Lung (tissue), 16 donors: Measurements from ENCODE around the gene CDADC1. TPM values are rescaled to one million over a fixed set of nuclear protein-coding genes. Genes with fewer than 3 reads are reported as not detected.

Experiments
- ATAC-seq: fragments of 200-7000 bp; cut with Tn5 transposase; one replicate; pipeline ENCODE4 v1.9.1; 2020; ENCODE audit warnings: moderate number of reproducible peaks; ENCODE audit not compliant: insufficient read depth, low FRiP score
- DNase-seq, 3 donors: peaks; one replicate each; pipeline ENCODE4 v3.0.0-alpha.2; 2013 to 2017
- H3K27ac ChIP-seq, 2 donors: one replicate each; pipeline ENCODE4 v1.5.1; 2013; ENCODE audit warnings: mild to moderate bottlenecking in 2 of 2, moderate library complexity in 2 of 2, control low read depth in 1 of 2, inconsistent platforms in 1 of 2, low read depth in 1 of 2, low read length in 1 of 2
- H3K27me3 ChIP-seq, 3 donors: one replicate each; pipeline ENCODE4 v1.5.1; 2013; ENCODE audit warnings: low read length in 2 of 3; ENCODE audit not compliant: control insufficient read depth in 3 of 3, insufficient read depth in 3 of 3
- H3K36me3 ChIP-seq, 4 donors: one replicate each; pipeline ENCODE4 v1.5.1; 2013; ENCODE audit warnings: low read length in 4 of 4, mild to moderate bottlenecking in 1 of 4, moderate library complexity in 1 of 4; ENCODE audit not compliant: control insufficient read depth in 4 of 4, insufficient read depth in 4 of 4
- H3K4me1 ChIP-seq, 5 donors: one replicate each; pipeline ENCODE4 v1.5.1; 2013; ENCODE audit warnings: low read length in 5 of 5, mild to moderate bottlenecking in 2 of 5, moderate library complexity in 1 of 5; ENCODE audit not compliant: control insufficient read depth in 5 of 5, insufficient read depth in 5 of 5
- H3K4me3 ChIP-seq: one replicate; pipeline ENCODE4 v1.5.1; 2013; ENCODE audit warnings: mild to moderate bottlenecking, control low read depth, moderate library complexity
- H3K9ac ChIP-seq, 2 donors: one replicate each; pipeline ENCODE4 v1.5.1; 2013; ENCODE audit warnings: low read length in 2 of 2, control low read depth in 1 of 2; ENCODE audit not compliant: insufficient read depth in 1 of 2
- H3K9me3 ChIP-seq, 4 donors: one replicate each; pipeline ENCODE4 v1.5.1; 2013; ENCODE audit warnings: low read length in 3 of 4, mild to moderate bottlenecking in 1 of 4, moderate library complexity in 1 of 4; ENCODE audit not compliant: control insufficient read depth in 4 of 4, insufficient read depth in 3 of 4
- CTCF ChIP-seq: IDR thresholded peaks from 2 replicates; pipeline ENCODE4 v1.5.1; 2012; ENCODE audit warnings: mild to moderate bottlenecking; ENCODE audit errors: control extremely low read depth, extremely low read depth
- WGBS, 2 donors: extraction: QIAGEN DNeasy Blood & Tissue Kit; methylation state at CpG; one replicate each; pipeline ENCODE4 v1.1.7; 2013; 5-methylcytosine and 5-hydroxymethylcytosine counted together
- long read RNA-seq, 5 donors: transcript quantifications; one replicate each; lab custom pipeline, GENCODE V29; 2026
- polyA plus RNA-seq, 2 donors: library from polyadenylated mRNA; stranded (reverse); fragments of 200-250 nt; gene quantifications; one replicate each; pipeline ENCODE4 v1.2.1, GENCODE V29; 2013
- total RNA-seq, 2 donors: library from RNA; depleted of rRNA in 1 of 2; stranded (reverse); fragments of >200 nt in 1 of 2; gene quantifications; one replicate each; pipeline ENCODE4 v1.2.1, GENCODE V29; 2014 to 2021
- donor health status: control.
- donor health status: control.
- donor health status: Bipolar disorder and iron deficiency.
- donor health status: healthy.
- donor health status: DM: yes; HTN: yes; CAD: no.

CDADC1 gene
- total RNA-seq (10 to 100 TPM in 1 of 2 donors, 1 to 10 TPM in 1; 8.9 to 11.6 TPM), polyA plus RNA-seq (1 to 10 TPM; 5.2 to 5.3 TPM)
- long read RNA-seq, donor 1, partial matches to known transcripts = 7 of 9 reads
- long read RNA-seq, donor 1, other reads (novel, unspliced or antisense) = 0 of 9 reads
- long read RNA-seq, donor 2 = 0 reads
- long read RNA-seq, donor 3, partial matches to known transcripts = 0 of 1 reads
- long read RNA-seq, donor 3, other reads (novel, unspliced or antisense) = 0 of 1 reads
- long read RNA-seq, donor 4 = 0 reads
- long read RNA-seq, donor 5, partial matches to known transcripts = 8 of 10 reads
- long read RNA-seq, donor 5, other reads (novel, unspliced or antisense) = 0 of 10 reads

- Histone ChIP-seq H3K4me1 (peaks cover 0 to 14% (median 2%) of the 10 kb centered on the region in 5 donors), H3K9me3 (no peaks in the 10 kb centered on the region), H3K36me3 (peaks cover 2 to 3% (median 3%) of the 10 kb centered on the region in 4 donors), H3K4me3 (peak within 1 kb of the TSS; percentile 83), H3K27me3 (no peaks in the 10 kb centered on the region), H3K27ac (peak within 1 kb of the TSS; percentile 85 to 97), H3K9ac (peak within 1 kb of the TSS; percentile 95 to 98)
- TF ChIP-seq CTCF = no peak
- ATAC-seq (peak; percentile 96), DNase-seq (peak; percentile 98 to 99 (median 99))
- WGBS, 2 donors = 0% methylated on average over 56 of the region's 56 CpGs
Measured at GRCh38 chr13:49247643-49248621, at the start of gene CDADC1. Gene CDADC1 (plus strand): TSS chr13:49247925. CDS start chr13:49248038, 113 bp downstream.

- Histone ChIP-seq H3K4me3 (no peak overlapping the region), H3K9me3 (no peaks in the 10 kb centered on the region), H3K4me1 (peaks cover 0 to 4% (median 0%) of the 10 kb centered on the region in 5 donors), H3K36me3 (peaks cover 14 to 32% (median 21%) of the 10 kb centered on the region in 4 donors), H3K27ac (no peak overlapping the region), H3K9ac (no peak overlapping the region), H3K27me3 (no peaks in the 10 kb centered on the region)
- TF ChIP-seq CTCF = no peak
- WGBS, 2 donors = 94 to 99% methylated on average over 3 of the region's 3 CpGs
- no peak for ATAC-seq
- no peak for DNase-seq
Measured at GRCh38 chr13:49206641-49207040, 41.1 kb upstream of the CDADC1 start.

DNA sequence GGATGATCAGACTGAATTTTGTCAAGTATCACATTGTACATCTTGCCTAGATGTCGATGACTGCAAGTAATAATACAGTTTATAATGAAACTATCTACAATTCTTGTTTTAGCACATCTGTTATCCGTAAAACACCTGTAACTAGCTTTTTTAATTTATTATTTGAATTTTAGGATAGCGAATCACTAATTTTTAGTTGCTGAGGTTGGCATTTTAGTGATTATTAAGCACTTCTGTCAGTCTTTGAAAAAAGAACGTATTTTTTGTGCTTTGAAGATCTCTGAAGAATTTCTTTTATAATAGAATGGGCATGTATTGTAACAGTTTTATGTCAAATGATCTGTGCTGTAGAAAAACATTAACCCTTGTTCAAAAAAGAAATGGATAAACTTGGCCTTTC lies 39.1 kb upstream of the CDADC1 start:
- H3K4me3 ChIP-seq = no peak overlapping the region
- peaks cover 0 to 1% (median 0%) of the 10 kb centered on the region in 5 donors for H3K4me1 ChIP-seq
- no peaks in the 10 kb centered on the region for H3K27me3 ChIP-seq
- 91 to 96% methylated on average over 4 of the region's 4 CpGs for WGBS, 2 donors
- no peaks in the 10 kb centered on the region for H3K9me3 ChIP-seq
- H3K9ac ChIP-seq = no peak overlapping the region
- H3K36me3 ChIP-seq = peaks cover 12 to 20% (median 16%) of the 10 kb centered on the region in 4 donors
- H3K27ac ChIP-seq = no peak overlapping the region
- no peak for TF ChIP-seq CTCF
- no peak for DNase-seq
- ATAC-seq = no peak
